SK-N-SH (cell line): ENCODE results near the gene CRTC1.

ENCODE experiments used
- CHD2 ChIP-seq: fragments of 150-350 bp; IDR thresholded peaks from 2 replicates; pipeline ENCODE4 v1.6.1; 2018; ENCODE audit warnings: low read length; ENCODE audit not compliant: partially characterized antibody
- EP300 ChIP-seq, 2 experiments: IDR thresholded peaks; 2 replicates each; pipeline versions ENCODE4 v1.4.0 to v1.6.1; 2012; ENCODE audit warnings: borderline replicate concordance in 1 of 2, low read depth in 1 of 2, low read length in 1 of 2
- GABPA ChIP-seq: IDR thresholded peaks from 2 replicates; pipeline ENCODE4 v1.4.0; 2012; ENCODE audit warnings: low read depth, mild to moderate bottlenecking
- GATA2 ChIP-seq: sonication (generic); formaldehyde crosslinking; IDR thresholded peaks from 2 replicates; pipeline ENCODE4 v1.5.0; 2020; ENCODE audit warnings: mild to moderate bottlenecking, missing genetic modification reagents
- NFIC ChIP-seq: IDR thresholded peaks from 2 replicates; pipeline ENCODE4 v1.4.0; 2012; ENCODE audit warnings: borderline replicate concordance
- POLR2AphosphoS5 ChIP-seq: IDR thresholded peaks from 2 replicates; pipeline ENCODE4 v1.6.1; 2012; ENCODE audit warnings: low read depth, low read length
- RAD21 ChIP-seq: IDR thresholded peaks from 2 replicates; pipeline ENCODE4 v1.6.1; 2012; ENCODE audit warnings: mild to moderate bottlenecking, low read length
- RFX5 ChIP-seq: IDR thresholded peaks from 2 replicates; pipeline ENCODE4 v1.6.1; 2012; ENCODE audit warnings: mild to moderate bottlenecking, improper control_type of control experiment, low read length
- TAF1 ChIP-seq: IDR thresholded peaks from 2 replicates; pipeline ENCODE4 v1.6.1; 2012; ENCODE audit warnings: low read depth, mild to moderate bottlenecking, low read length, moderate library complexity, borderline replicate concordance
- TF ChIP-seq, protein P1 (sequence below): IDR thresholded peaks from 2 replicates; pipeline ENCODE4 v1.4.0; 2012; ENCODE audit warnings: low read depth, borderline replicate concordance
- TF ChIP-seq, protein P2 (sequence below): fragments of 200-600 bp; sonication (generic); IDR thresholded peaks from 2 replicates; pipeline ENCODE4 v1.6.1; 2017; ENCODE audit warnings: antibody characterized with exemption, mild to moderate bottlenecking, moderate library complexity
- TF ChIP-seq, protein P3 (sequence below): IDR thresholded peaks from 2 replicates; pipeline ENCODE4 v1.4.0; 2012; ENCODE audit warnings: low read depth, borderline replicate concordance
- TF ChIP-seq, protein P4 (sequence below): IDR thresholded peaks from 2 replicates; pipeline ENCODE4 v1.6.1; 2012; ENCODE audit warnings: mild to moderate bottlenecking, low read depth, low read length, moderate library complexity
- TF ChIP-seq, protein P5 (sequence below): IDR thresholded peaks from 2 replicates; pipeline ENCODE4 v1.4.0; 2012; ENCODE audit warnings: low read depth

GRCh38 chr19:18746401-18747325 lies 63.2 kb downstream of the CRTC1 start:
- TF ChIP-seq GABPA = no peak
- TF ChIP-seq, protein P1, sequence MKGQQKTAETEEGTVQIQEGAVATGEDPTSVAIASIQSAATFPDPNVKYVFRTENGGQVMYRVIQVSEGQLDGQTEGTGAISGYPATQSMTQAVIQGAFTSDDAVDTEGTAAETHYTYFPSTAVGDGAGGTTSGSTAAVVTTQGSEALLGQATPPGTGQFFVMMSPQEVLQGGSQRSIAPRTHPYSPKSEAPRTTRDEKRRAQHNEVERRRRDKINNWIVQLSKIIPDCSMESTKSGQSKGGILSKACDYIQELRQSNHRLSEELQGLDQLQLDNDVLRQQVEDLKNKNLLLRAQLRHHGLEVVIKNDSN = no peak
- TF ChIP-seq, protein P2, sequence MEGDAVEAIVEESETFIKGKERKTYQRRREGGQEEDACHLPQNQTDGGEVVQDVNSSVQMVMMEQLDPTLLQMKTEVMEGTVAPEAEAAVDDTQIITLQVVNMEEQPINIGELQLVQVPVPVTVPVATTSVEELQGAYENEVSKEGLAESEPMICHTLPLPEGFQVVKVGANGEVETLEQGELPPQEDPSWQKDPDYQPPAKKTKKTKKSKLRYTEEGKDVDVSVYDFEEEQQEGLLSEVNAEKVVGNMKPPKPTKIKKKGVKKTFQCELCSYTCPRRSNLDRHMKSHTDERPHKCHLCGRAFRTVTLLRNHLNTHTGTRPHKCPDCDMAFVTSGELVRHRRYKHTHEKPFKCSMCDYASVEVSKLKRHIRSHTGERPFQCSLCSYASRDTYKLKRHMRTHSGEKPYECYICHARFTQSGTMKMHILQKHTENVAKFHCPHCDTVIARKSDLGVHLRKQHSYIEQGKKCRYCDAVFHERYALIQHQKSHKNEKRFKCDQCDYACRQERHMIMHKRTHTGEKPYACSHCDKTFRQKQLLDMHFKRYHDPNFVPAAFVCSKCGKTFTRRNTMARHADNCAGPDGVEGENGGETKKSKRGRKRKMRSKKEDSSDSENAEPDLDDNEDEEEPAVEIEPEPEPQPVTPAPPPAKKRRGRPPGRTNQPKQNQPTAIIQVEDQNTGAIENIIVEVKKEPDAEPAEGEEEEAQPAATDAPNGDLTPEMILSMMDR = no peak
- no peak for TF ChIP-seq POLR2AphosphoS5
- TF ChIP-seq RAD21 = no peak
- TF ChIP-seq GATA2 (CRISPR knock-in tag) = no peak
- no peak for TF ChIP-seq EP300 (IDR thresholded peaks at IDR 0.05; ENCODE audit: borderline replicate concordance in 1 of 2, low read depth in 1 of 2, low read length in 1 of 2)
- TF ChIP-seq, protein P3, sequence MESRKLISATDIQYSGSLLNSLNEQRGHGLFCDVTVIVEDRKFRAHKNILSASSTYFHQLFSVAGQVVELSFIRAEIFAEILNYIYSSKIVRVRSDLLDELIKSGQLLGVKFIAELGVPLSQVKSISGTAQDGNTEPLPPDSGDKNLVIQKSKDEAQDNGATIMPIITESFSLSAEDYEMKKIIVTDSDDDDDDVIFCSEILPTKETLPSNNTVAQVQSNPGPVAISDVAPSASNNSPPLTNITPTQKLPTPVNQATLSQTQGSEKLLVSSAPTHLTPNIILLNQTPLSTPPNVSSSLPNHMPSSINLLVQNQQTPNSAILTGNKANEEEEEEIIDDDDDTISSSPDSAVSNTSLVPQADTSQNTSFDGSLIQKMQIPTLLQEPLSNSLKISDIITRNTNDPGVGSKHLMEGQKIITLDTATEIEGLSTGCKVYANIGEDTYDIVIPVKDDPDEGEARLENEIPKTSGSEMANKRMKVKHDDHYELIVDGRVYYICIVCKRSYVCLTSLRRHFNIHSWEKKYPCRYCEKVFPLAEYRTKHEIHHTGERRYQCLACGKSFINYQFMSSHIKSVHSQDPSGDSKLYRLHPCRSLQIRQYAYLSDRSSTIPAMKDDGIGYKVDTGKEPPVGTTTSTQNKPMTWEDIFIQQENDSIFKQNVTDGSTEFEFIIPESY = no peak
- TF ChIP-seq RFX5 = no peak
- no peak for TF ChIP-seq CHD2
- no peak for TF ChIP-seq NFIC
- TF ChIP-seq, protein P4, sequence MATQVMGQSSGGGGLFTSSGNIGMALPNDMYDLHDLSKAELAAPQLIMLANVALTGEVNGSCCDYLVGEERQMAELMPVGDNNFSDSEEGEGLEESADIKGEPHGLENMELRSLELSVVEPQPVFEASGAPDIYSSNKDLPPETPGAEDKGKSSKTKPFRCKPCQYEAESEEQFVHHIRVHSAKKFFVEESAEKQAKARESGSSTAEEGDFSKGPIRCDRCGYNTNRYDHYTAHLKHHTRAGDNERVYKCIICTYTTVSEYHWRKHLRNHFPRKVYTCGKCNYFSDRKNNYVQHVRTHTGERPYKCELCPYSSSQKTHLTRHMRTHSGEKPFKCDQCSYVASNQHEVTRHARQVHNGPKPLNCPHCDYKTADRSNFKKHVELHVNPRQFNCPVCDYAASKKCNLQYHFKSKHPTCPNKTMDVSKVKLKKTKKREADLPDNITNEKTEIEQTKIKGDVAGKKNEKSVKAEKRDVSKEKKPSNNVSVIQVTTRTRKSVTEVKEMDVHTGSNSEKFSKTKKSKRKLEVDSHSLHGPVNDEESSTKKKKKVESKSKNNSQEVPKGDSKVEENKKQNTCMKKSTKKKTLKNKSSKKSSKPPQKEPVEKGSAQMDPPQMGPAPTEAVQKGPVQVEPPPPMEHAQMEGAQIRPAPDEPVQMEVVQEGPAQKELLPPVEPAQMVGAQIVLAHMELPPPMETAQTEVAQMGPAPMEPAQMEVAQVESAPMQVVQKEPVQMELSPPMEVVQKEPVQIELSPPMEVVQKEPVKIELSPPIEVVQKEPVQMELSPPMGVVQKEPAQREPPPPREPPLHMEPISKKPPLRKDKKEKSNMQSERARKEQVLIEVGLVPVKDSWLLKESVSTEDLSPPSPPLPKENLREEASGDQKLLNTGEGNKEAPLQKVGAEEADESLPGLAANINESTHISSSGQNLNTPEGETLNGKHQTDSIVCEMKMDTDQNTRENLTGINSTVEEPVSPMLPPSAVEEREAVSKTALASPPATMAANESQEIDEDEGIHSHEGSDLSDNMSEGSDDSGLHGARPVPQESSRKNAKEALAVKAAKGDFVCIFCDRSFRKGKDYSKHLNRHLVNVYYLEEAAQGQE = no peak
- TF ChIP-seq, protein P5, sequence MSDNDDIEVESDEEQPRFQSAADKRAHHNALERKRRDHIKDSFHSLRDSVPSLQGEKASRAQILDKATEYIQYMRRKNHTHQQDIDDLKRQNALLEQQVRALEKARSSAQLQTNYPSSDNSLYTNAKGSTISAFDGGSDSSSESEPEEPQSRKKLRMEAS = no peak
- TF ChIP-seq TAF1 = no peak
